ENCODE data around the gene TSTD2.

GRCh38 chr9:97623946-97624345 is 9.2 kb downstream of the TSTD2 start:
- TF ChIP-seq CTCF (IDR thresholded peaks at IDR 0.05) (no peak), POLR2A (IDR thresholded peaks at IDR 0.05) (no peak)

Data from esophagus squamous epithelium (tissue), 4 donors.